GM10248 (cell line): ENCODE results near the gene TBC1D7.

ENCODE experiments used
- CTCF ChIA-PET: fragments of 300-600 bp; sonication (Branson Sonifier 250); formaldehyde crosslinking; extraction: SDS; loops from one replicate; lab custom pipeline; 2021; ENCODE audit warnings: antibody characterized with exemption; lab: Yijun Ruan, JAX
- POLR2A ChIA-PET: fragments of 350-650 bp; sonication (Branson Sonifier 250); formaldehyde crosslinking; extraction: SDS; loops from one replicate; lab custom pipeline; 2020; ENCODE audit warnings: antibody characterized with exemption; lab: Yijun Ruan, JAX
- DNase-seq: peaks from one replicate; pipeline ENCODE4 v3.0.0; 2012; ENCODE audit errors: extremely low spot score
- TF ChIP-seq, protein P1 (sequence below): IDR thresholded peaks from 2 replicates; pipeline ENCODE4 v1.5.1; 2012; ENCODE audit warnings: mild to moderate bottlenecking, low read depth; ENCODE audit errors: extremely low read depth, missing control alignments, control extremely low read depth

Gene TBC1D7

DNA sequence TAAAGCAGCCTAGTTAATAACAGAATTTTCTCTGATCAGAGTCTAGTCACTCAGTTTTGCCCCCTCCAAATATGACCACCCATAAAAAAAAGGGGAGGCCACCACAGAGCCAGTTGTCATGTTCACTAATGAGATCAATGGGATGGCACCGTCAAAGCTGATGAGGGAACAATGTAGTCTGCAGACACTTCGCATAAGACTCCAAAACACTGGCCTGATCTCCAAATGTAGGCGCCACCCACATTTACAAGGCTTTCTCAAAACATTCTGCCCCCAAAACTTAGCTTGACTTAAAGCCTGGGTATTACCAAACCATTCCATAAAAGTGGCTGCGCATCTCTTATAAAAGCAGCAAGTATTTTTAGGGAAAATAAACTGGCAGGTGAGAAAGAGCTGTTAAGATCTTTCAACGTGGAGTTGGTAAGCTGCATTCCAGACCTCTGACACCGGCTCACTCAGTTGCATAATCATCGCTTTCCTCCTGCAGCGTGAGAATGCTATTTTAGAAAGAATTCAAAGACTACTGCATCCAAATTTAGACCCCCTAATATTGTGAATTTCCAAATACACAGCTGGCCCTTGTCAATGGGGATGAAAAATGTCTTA is 59.3 kb downstream of the TBC1D7 start:
- TF ChIP-seq, protein P1, sequence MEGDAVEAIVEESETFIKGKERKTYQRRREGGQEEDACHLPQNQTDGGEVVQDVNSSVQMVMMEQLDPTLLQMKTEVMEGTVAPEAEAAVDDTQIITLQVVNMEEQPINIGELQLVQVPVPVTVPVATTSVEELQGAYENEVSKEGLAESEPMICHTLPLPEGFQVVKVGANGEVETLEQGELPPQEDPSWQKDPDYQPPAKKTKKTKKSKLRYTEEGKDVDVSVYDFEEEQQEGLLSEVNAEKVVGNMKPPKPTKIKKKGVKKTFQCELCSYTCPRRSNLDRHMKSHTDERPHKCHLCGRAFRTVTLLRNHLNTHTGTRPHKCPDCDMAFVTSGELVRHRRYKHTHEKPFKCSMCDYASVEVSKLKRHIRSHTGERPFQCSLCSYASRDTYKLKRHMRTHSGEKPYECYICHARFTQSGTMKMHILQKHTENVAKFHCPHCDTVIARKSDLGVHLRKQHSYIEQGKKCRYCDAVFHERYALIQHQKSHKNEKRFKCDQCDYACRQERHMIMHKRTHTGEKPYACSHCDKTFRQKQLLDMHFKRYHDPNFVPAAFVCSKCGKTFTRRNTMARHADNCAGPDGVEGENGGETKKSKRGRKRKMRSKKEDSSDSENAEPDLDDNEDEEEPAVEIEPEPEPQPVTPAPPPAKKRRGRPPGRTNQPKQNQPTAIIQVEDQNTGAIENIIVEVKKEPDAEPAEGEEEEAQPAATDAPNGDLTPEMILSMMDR = no peak
- CTCF ChIA-PET = interaction anchor here (0.9 to 1.5 kb wide), 6 partner anchors 9 to 74 kb away, joined by 3 to 6 read pairs (median 4); no protein-coding TSS in a partner anchor
- POLR2A ChIA-PET = no interaction called here
- DNase-seq = no peak

DNA sequence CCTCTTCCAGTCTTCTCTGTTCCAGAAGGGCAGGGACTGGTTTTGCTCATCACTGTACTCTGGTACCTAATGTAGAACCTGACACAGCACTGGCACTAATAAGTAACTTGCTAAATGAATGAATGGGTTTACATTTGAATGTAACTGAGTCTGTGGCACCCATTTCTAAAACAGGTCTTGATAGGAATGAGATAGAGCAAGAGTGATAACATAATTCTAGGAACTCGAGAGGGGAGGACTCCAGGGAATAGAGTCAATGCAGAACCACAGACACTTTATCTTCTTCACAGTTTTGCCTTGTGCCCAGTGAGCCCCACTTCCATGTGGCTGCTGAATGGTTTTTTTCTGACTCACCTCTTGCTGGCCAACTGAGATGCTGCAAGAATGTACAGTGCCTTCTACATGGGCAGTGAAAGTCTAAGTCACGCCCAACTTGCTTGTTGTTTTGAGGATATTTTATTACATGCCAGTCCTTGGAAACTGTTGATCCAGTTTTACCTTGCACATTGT is 61.1 kb downstream of the TBC1D7 start:
- DNase-seq = no peak
- TF ChIP-seq, protein P1 = no peak
- CTCF ChIA-PET = no interaction called here
- POLR2A ChIA-PET = interaction anchor here (0.5 kb wide), 1 partner anchor 64 kb away, joined by 10 read pairs; no protein-coding TSS in a partner anchor

DNA sequence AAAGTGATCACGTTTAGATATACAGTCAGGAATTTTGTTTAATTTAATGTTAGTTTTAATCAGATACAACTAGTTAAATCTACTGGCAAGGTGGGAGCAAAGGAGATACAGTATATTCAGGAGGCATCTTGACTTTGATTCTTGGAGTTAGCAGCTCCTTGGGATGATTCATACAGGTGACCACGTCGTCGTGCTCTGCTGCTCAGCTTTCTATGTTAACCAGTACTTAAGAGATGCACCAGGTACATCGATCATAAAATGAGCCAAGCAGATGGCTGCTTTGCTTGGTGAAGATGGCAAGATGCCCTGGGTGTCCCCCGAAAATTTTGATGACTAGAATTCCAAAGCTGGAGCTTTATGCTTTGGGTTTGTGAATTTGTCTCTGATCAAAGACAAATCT is 64.7 kb downstream of the TBC1D7 start:
- ChIA-PET POLR2A (interaction anchor here (0.6 kb wide), 2 partner anchors 12 to 53 kb away, joined by 3 to 10 read pairs; no protein-coding TSS in a partner anchor), CTCF (interaction anchor here (0.7 to 2.4 kb wide), 4 partner anchors 11 to 50 kb away, joined by 3 to 9 read pairs (median 3); no protein-coding TSS in a partner anchor)
- DNase-seq = no peak
- TF ChIP-seq, protein P1 = no peak

DNA sequence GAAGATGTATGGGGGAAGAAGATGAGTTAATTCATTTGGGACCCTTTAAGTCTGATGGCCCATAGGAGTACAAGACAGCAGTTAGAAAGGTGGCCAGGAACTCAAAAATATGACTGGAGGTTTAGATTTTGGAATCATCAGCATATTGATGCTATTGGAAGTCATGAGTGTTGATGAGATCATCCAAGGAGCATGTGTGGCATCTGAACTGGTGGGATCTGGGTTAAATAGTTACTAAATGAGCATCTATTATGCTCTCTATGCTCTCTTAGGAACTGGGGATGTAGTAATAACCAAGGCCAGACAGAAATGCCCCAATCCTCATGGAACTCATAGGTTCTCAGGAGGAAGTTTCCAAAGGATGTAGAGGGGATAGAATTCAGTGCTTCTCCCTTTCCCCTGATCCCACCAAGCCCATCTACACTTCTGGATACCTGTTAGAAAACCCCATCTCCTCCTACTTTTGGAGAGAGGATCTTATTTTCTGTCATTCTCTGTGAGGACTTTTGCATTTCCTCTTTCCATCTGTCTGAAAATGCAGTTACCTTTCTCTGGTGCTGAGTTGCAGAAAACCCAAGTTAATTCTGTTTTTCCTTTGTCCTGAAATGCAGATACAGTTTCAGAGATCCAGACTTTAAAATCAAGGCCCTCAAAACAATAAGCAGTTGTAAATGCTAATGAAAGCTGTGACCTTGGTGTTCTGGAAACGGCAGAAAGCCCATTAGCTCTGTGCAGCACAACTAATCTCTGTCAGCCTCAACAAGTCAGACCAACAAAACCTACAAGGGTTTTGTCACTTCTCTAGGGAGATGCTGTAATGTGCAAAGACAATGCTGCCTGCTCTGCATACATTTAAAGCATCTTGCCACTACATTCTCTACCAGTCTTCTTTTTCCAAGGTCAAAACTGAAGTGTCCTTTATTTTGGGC is 65.8 kb downstream of the TBC1D7 start:
- DNase-seq = no peak
- ChIA-PET CTCF (interaction anchor here (2.4 kb wide), 1 partner anchor 34 kb away, joined by 9 read pairs; no protein-coding TSS in a partner anchor), POLR2A (no interaction called here)
- TF ChIP-seq, protein P1 = no peak

DNA sequence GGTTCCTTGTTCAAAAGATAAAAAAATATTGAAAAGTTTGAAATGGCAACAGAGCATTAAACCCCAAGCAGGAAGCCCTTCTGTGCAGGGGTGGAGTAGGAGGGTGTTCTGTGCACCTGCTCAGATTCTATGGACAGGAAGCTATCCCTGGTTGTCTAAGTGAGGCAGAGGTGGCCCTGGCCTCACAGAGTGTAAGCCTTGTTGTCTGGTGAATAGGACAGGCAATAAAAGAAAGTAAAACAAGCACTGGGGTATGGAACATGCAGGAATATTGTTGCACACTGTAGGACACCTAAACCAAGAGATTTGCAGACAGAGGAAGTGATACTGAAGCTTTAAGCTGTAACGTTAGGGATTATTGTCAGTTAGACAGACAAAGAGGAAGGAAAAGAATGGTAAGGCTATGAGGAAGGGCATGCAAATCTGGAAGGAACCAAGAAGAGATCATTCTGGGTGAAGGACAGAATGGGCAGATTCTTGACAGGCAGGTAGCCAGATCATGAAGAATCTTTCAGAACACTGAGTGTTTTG is 66.8 kb downstream of the TBC1D7 start:
- no peak for DNase-seq
- TF ChIP-seq, protein P1 = no peak
- CTCF ChIA-PET = no interaction called here
- POLR2A ChIA-PET = no interaction called here

DNA sequence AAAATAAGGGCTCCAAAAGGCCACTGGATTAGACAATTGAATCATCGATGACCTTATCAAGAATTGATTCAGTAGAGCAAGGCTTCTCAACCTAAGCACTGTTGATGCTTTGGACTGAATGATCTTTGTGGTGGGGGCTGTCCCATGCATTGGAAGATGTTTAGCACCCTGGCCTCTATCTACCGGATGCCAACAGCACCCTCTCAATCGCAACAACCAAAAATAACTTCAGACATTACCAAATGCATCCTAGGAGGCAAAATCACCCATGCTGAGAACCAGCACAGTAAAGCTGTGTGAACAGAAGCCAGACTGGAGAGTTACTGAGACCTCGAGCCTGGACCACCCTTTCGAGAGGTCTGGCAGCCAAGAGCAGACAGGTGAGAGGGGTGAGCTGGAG is 67.5 kb downstream of the TBC1D7 start:
- DNase-seq = no peak
- ChIA-PET CTCF (interaction anchor here (1.2 to 1.3 kb wide), 2 partner anchors 9 to 25 kb away, joined by 3 read pairs; no protein-coding TSS in a partner anchor), POLR2A (no interaction called here)
- TF ChIP-seq, protein P1 = no peak
